Measurements from ENCODE around the gene SUMO2.
"Not testable (repeated sequence)": the region's sequence is repeated elsewhere in the genome, so short reads cannot be mapped to it uniquely, and the experiment has no call there.

The SUMO2 gene

GRCh38 chr17:75181110-75181509 is 1.6 kb downstream of the SUMO2 start:
- Histone ChIP-seq H3K27me3 (ENCODE audit: control insufficient read depth, insufficient read depth, low read length) (no peaks in the 10 kb centered on the region), H3K4me1 (ENCODE audit: control insufficient read depth, insufficient read depth, low read length) (peaks cover 6% of the 10 kb centered on the region), H3K4me3 (ENCODE audit: low read length) (peak overlapping the region; percentile 98), H3K36me3 (ENCODE audit: insufficient read depth, low read length) (peaks cover 22% of the 10 kb centered on the region), H3K9me3 (replicated peaks; ENCODE audit: low read length) (no peaks in the 10 kb centered on the region), H3K4me2 (ENCODE audit: low read length) (peak overlapping the region; percentile 94), H3K9ac (ENCODE audit: low read depth, low read length) (peak overlapping the region; percentile 100)

GRCh38 chr17:75178453-75178852 is 4.3 kb downstream of the SUMO2 start:
- H3K9ac ChIP-seq (ENCODE audit: low read depth, low read length): no peak overlapping the region
- peaks cover 34% of the 10 kb centered on the region for H3K36me3 ChIP-seq (ENCODE audit: insufficient read depth, low read length)
- H3K4me3 ChIP-seq (ENCODE audit: low read length): no peak overlapping the region

GRCh38 chr17:75176625-75177024 is 6.1 kb downstream of the SUMO2 start:
- Histone ChIP-seq H3K4me2 (ENCODE audit: low read length) (no peak overlapping the region), H3K36me3 (ENCODE audit: insufficient read depth, low read length) (peaks cover 48% of the 10 kb centered on the region), H3K9ac (ENCODE audit: low read depth, low read length) (no peak overlapping the region), H3K4me3 (ENCODE audit: low read length) (no peak overlapping the region), H3K27me3 (ENCODE audit: control insufficient read depth, insufficient read depth, low read length) (no peaks in the 10 kb centered on the region), H3K4me1 (ENCODE audit: control insufficient read depth, insufficient read depth, low read length) (peaks cover 2% of the 10 kb centered on the region), H3K9me3 (replicated peaks; ENCODE audit: low read length) (no peaks in the 10 kb centered on the region)

More at GRCh38 chr17:75178453-75178852, 4.3 kb downstream of the SUMO2 start:
- peaks cover 6% of the 10 kb centered on the region for H3K4me1 ChIP-seq (ENCODE audit: control insufficient read depth, insufficient read depth, low read length)
- no peak overlapping the region for H3K4me2 ChIP-seq (ENCODE audit: low read length)
- no peaks in the 10 kb centered on the region for H3K9me3 ChIP-seq (replicated peaks; ENCODE audit: low read length)
- H3K27me3 ChIP-seq (ENCODE audit: control insufficient read depth, insufficient read depth, low read length): no peaks in the 10 kb centered on the region

GRCh38 chr17:75174996-75175395 is 7.8 kb downstream of the SUMO2 start:
- Histone ChIP-seq H3K4me3 (ENCODE audit: low read length) (no peak overlapping the region), H3K4me1 (ENCODE audit: control insufficient read depth, insufficient read depth, low read length) (peaks cover 2% of the 10 kb centered on the region), H3K27me3 (ENCODE audit: control insufficient read depth, insufficient read depth, low read length) (no peaks in the 10 kb centered on the region), H3K36me3 (ENCODE audit: insufficient read depth, low read length) (peaks cover 53% of the 10 kb centered on the region), H3K9ac (ENCODE audit: low read depth, low read length) (no peak overlapping the region), H3K4me2 (ENCODE audit: low read length) (no peak overlapping the region), H3K9me3 (replicated peaks; ENCODE audit: low read length) (no peaks in the 10 kb centered on the region)

- H3K36me3 ChIP-seq (ENCODE audit: insufficient read depth, low read length): peaks cover 44% of the 10 kb centered on the region
- H3K9me3 ChIP-seq (replicated peaks; ENCODE audit: low read length): no peaks in the 10 kb centered on the region
- H3K4me2 ChIP-seq (ENCODE audit: low read length): no peak overlapping the region
- no peaks in the 10 kb centered on the region for H3K27me3 ChIP-seq (ENCODE audit: control insufficient read depth, insufficient read depth, low read length)
- no peaks in the 10 kb centered on the region for H3K4me1 ChIP-seq (ENCODE audit: control insufficient read depth, insufficient read depth, low read length)
- H3K4me3 ChIP-seq (ENCODE audit: low read length): no peak overlapping the region
- H3K9ac ChIP-seq (ENCODE audit: low read depth, low read length): no peak overlapping the region
These were observed 9.2 kb downstream of the SUMO2 start for GRCh38 chr17:75173526-75173925.

GRCh38 chr17:75168998-75169397 is 13.8 kb downstream of the SUMO2 start:
- no peaks in the 10 kb centered on the region for H3K27me3 ChIP-seq (ENCODE audit: control insufficient read depth, insufficient read depth, low read length)
- H3K9me3 ChIP-seq (replicated peaks; ENCODE audit: low read length): no peaks in the 10 kb centered on the region
- no peak overlapping the region for H3K4me3 ChIP-seq (ENCODE audit: low read length)
- no peak overlapping the region for H3K9ac ChIP-seq (ENCODE audit: low read depth, low read length)
- H3K36me3 ChIP-seq (ENCODE audit: insufficient read depth, low read length): peaks cover 46% of the 10 kb centered on the region
- no peaks in the 10 kb centered on the region for H3K4me1 ChIP-seq (ENCODE audit: control insufficient read depth, insufficient read depth, low read length)
- H3K4me2 ChIP-seq (ENCODE audit: low read length): no peak overlapping the region

- H3K9ac ChIP-seq (ENCODE audit: low read depth, low read length); H3K4me2 ChIP-seq (ENCODE audit: low read length); H3K27me3 ChIP-seq (ENCODE audit: control insufficient read depth, insufficient read depth, low read length); H3K4me1 ChIP-seq (ENCODE audit: control insufficient read depth, insufficient read depth, low read length); H3K4me3 ChIP-seq (ENCODE audit: low read length); H3K9me3 ChIP-seq (replicated peaks; ENCODE audit: low read length): not testable (repeated sequence)
- H3K36me3 ChIP-seq (ENCODE audit: insufficient read depth, low read length): peaks cover 25% of the 10 kb centered on the region
These were observed 18.2 kb downstream of the SUMO2 start for GRCh38 chr17:75164606-75165005.

- Histone ChIP-seq H3K4me1 (ENCODE audit: control insufficient read depth, insufficient read depth, low read length) (peaks cover 12% of the 10 kb centered on the region), H3K36me3 (ENCODE audit: insufficient read depth, low read length) (peaks cover 25% of the 10 kb centered on the region), H3K9ac (ENCODE audit: low read depth, low read length) (no peak overlapping the region), H3K4me3 (ENCODE audit: low read length) (no peak overlapping the region), H3K9me3 (replicated peaks; ENCODE audit: low read length) (no peaks in the 10 kb centered on the region), H3K4me2 (ENCODE audit: low read length) (no peak overlapping the region), H3K27me3 (ENCODE audit: control insufficient read depth, insufficient read depth, low read length) (no peaks in the 10 kb centered on the region)
These were observed 19.7 kb downstream of the SUMO2 start for GRCh38 chr17:75163074-75163473.

GRCh38 chr17:75160211-75160610 is 22.5 kb downstream of the SUMO2 start:
- Histone ChIP-seq H3K4me1 (ENCODE audit: control insufficient read depth, insufficient read depth, low read length) (peaks cover 14% of the 10 kb centered on the region), H3K4me2 (ENCODE audit: low read length) (no peak overlapping the region), H3K9ac (ENCODE audit: low read depth, low read length) (no peak overlapping the region), H3K27me3 (ENCODE audit: control insufficient read depth, insufficient read depth, low read length) (no peaks in the 10 kb centered on the region), H3K4me3 (ENCODE audit: low read length) (no peak overlapping the region), H3K9me3 (replicated peaks; ENCODE audit: low read length) (no peaks in the 10 kb centered on the region), H3K36me3 (ENCODE audit: insufficient read depth, low read length) (peaks cover 7% of the 10 kb centered on the region)

- no peak overlapping the region for H3K9ac ChIP-seq (ENCODE audit: low read depth, low read length)
- H3K27me3 ChIP-seq (ENCODE audit: control insufficient read depth, insufficient read depth, low read length): no peaks in the 10 kb centered on the region
- no peak overlapping the region for H3K4me2 ChIP-seq (ENCODE audit: low read length)
- H3K4me3 ChIP-seq (ENCODE audit: low read length): no peak overlapping the region
- peaks cover 20% of the 10 kb centered on the region for H3K4me1 ChIP-seq (ENCODE audit: control insufficient read depth, insufficient read depth, low read length)
- peaks cover 7% of the 10 kb centered on the region for H3K36me3 ChIP-seq (ENCODE audit: insufficient read depth, low read length)
- H3K9me3 ChIP-seq (replicated peaks; ENCODE audit: low read length): no peaks in the 10 kb centered on the region
These were observed 23.3 kb downstream of the SUMO2 start for GRCh38 chr17:75159196-75160031.

- H3K27me3 ChIP-seq (ENCODE audit: control insufficient read depth, insufficient read depth, low read length); H3K36me3 ChIP-seq (ENCODE audit: insufficient read depth, low read length); H3K9me3 ChIP-seq (replicated peaks; ENCODE audit: low read length); H3K4me2 ChIP-seq (ENCODE audit: low read length); H3K9ac ChIP-seq (ENCODE audit: low read depth, low read length); H3K4me3 ChIP-seq (ENCODE audit: low read length): not testable (repeated sequence)
- H3K4me1 ChIP-seq (ENCODE audit: control insufficient read depth, insufficient read depth, low read length): peaks cover 20% of the 10 kb centered on the region
These were observed 24.3 kb downstream of the SUMO2 start for GRCh38 chr17:75158480-75158879.

GRCh38 chr17:75155191-75155601 is 27.6 kb downstream of the SUMO2 start:
- Histone ChIP-seq H3K9ac (ENCODE audit: low read depth, low read length) (no peak overlapping the region), H3K36me3 (ENCODE audit: insufficient read depth, low read length) (no peaks in the 10 kb centered on the region), H3K4me3 (ENCODE audit: low read length) (no peak overlapping the region), H3K9me3 (replicated peaks; ENCODE audit: low read length) (no peaks in the 10 kb centered on the region), H3K4me2 (ENCODE audit: low read length) (peak overlapping the region; percentile 81), H3K4me1 (ENCODE audit: control insufficient read depth, insufficient read depth, low read length) (peaks cover 34% of the 10 kb centered on the region), H3K27me3 (ENCODE audit: control insufficient read depth, insufficient read depth, low read length) (no peaks in the 10 kb centered on the region)
